ENCODE measurements around the gene DOCK2.

GRCh38 chr5:169856571-169856970 is 219.5 kb downstream of the DOCK2 start:
- no peak for TF ChIP-seq EZH2 (IDR thresholded peaks at IDR 0.05; ENCODE audit: insufficient read depth, poor library complexity, severe bottlenecking)
- TF ChIP-seq EZH2phosphoT487 (IDR thresholded peaks at IDR 0.05; ENCODE audit: insufficient read depth, low read depth), result no peak
